Muscle layer of colon (tissue), 2 donors: ENCODE results near the gene CACNA2D2.

ENCODE experiments used
- H3K27ac ChIP-seq: one replicate; pipeline ENCODE4 v1.7.0; 2013; ENCODE audit warnings: low read depth, mild to moderate bottlenecking, low read length, moderate library complexity
- H3K27me3 ChIP-seq, 2 donors: one replicate each; pipeline ENCODE4 v1.7.0; 2013; ENCODE audit warnings: low read length in 2 of 2, mild to moderate bottlenecking in 2 of 2; ENCODE audit not compliant: insufficient read depth in 2 of 2, control insufficient read depth in 1 of 2
- H3K36me3 ChIP-seq: one replicate; pipeline ENCODE4 v1.7.0; 2013; ENCODE audit warnings: mild to moderate bottlenecking, low read length; ENCODE audit not compliant: insufficient read depth
- H3K4me1 ChIP-seq: one replicate; pipeline ENCODE4 v1.7.0; 2013; ENCODE audit warnings: mild to moderate bottlenecking, low read length; ENCODE audit not compliant: insufficient read depth
- H3K4me3 ChIP-seq, 2 donors: one replicate each; pipeline ENCODE4 v1.7.0; 2013; ENCODE audit warnings: low read length in 2 of 2, low read depth in 1 of 2, mild to moderate bottlenecking in 1 of 2, moderate library complexity in 1 of 2
- H3K9ac ChIP-seq: one replicate; pipeline ENCODE4 v1.7.0; 2013; ENCODE audit warnings: low read length
- H3K9me3 ChIP-seq: one replicate; pipeline ENCODE4 v1.7.0; 2013; ENCODE audit warnings: mild to moderate bottlenecking, low read length
- donor health status: abdominal sarcoma.
- donor health status: Adenocarcinoma of cecum.

Gene CACNA2D2

DNA sequence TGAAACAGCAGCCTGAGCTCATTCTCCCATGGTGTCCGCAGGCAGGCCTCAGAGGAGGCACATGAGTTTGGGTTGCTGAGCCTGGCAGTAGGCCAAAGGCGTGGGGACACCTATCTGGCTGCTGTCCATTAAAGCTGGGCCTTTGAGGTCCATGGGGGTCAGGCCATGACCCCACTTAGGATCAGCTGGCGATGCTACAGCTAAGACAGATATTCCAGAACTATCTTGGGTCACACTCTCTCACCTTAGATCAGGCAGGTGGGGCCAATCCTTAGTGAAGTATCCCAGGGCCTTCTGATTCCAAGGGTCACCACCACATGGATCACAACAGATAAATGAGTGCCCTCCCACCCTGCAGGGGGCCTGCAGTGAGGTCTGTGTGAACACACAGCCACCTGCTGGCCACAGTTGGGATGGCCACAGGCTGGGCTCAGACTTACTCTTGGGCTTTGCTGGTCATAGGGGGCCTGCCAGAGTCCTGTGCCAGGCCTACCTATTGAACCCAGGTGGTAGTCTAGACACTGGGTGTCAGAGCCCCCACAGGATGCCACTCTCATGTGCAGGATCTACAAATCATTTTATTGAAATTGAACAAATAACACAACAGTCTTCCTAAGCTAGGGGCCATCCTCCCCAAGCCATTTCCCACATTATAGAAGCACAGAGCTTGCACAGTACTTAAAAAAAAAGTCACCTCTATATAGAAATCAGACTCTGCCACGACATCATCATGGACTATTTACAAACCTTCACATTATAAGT lies 178.9 kb downstream of the CACNA2D2 start:
- H3K9ac ChIP-seq: no peak overlapping the region
- no peaks in the 10 kb centered on the region for H3K27me3 ChIP-seq
- peak overlapping the region; percentile 38 for H3K27ac ChIP-seq
- no peak overlapping the region for H3K4me3 ChIP-seq
- peaks cover 15% of the 10 kb centered on the region for H3K36me3 ChIP-seq
- no peaks in the 10 kb centered on the region for H3K9me3 ChIP-seq
- H3K4me1 ChIP-seq: peaks cover 45% of the 10 kb centered on the region

DNA sequence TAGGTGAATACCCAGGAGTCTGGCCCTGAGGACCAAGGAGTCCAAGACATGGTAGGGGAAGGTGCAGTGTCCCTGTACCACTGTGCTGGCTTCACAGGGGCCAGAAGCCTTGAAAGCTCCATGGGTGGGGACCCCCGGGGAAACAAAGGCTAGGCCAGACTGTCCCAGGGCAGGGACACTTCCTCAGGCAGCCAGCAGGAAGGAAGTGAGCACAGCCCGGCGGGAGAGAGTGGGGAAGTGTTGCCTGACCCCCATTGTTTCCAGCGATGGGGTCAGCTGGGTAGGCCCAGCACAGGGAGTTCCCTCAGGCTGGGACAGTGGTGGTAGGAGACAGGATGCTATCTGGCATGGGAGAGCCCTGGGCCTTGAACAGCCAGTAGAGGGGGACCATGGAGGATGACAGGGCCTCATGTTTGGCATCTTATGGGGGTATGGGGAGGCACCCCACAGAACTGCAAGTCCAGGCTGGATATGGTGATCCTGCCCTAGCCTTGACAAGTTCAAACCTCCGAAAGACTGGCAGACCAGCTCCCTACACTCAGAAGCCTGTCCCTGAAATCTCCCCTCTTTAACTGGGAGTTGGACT lies 179.7 kb downstream of the CACNA2D2 start:
- peaks cover 52% of the 10 kb centered on the region for H3K4me1 ChIP-seq
- H3K36me3 ChIP-seq: peaks cover 19% of the 10 kb centered on the region
- H3K27me3 ChIP-seq: no peaks in the 10 kb centered on the region
- H3K9ac ChIP-seq: no peak overlapping the region
- no peak overlapping the region for H3K4me3 ChIP-seq
- no peaks in the 10 kb centered on the region for H3K9me3 ChIP-seq
- peak overlapping the region; percentile 38 for H3K27ac ChIP-seq

DNA sequence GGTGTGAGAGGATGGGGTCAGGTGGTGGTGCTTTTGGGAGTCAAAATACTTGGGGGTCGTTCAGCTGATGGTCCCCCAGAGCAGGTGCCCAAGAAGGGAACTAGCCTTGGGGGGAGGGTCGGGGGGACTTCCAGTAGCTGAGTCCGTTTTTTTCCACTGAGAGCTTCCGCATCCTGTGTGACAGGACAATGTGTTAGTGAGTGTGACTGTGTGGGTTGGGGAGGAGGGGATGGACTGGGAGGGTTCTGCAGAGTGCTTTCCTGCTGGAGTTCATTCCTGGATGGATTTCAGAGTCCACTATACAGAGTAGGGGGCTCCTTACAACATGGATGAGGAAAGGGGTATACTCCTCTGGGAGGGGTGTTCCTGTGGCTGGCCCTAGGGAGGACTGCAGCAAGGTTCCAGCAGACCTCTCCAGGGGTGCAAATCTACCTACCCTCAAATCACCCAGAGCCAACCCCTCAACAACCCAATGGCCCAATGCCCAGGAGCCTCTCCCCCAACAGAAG lies 180.3 kb downstream of the CACNA2D2 start:
- no peak overlapping the region for H3K4me3 ChIP-seq
- no peaks in the 10 kb centered on the region for H3K27me3 ChIP-seq
- no peak overlapping the region for H3K9ac ChIP-seq
- H3K36me3 ChIP-seq: peaks cover 25% of the 10 kb centered on the region
- H3K9me3 ChIP-seq: no peaks in the 10 kb centered on the region
- H3K4me1 ChIP-seq: peaks cover 53% of the 10 kb centered on the region
- no peak overlapping the region for H3K27ac ChIP-seq

DNA sequence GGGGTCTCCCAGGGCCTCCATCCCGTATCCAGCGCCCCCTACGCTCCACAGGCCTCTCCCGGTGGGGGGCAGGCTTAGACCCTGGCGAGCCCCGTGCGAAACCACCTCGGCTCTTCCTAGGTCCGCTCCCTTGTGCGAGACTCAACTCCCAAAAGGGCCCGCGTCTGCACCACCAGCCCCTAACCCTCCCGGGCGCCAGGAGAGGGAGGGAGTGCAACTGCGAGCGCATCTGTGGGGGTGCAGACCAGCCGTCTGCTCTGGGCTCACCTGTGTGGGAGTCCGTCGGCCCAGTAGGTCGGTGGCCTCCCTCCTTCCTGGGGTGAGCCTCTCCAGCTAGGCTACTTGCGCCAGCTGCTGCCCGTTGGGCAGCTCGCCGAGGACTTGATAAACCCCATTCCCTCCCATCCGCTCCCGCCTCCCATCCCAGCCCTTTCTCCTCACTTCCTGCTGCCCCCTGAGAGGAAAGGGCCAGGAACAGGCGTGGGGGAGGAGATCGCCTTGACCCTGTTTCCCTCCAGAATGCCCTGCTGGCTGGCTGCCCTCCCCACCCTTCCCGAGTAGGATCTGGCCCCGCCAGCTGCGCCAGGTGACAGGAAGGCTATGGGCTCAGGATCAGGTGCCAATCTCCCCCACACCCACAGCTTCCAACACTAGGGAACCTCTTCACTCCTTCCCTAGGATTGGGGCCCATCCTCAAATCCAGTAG lies 180.9 kb downstream of the CACNA2D2 start, which contains the start of gene HYAL2:
HYAL2 (minus strand) TSS at position 360 of the 706 bp plus-strand sequence. CDS start 2,256 bp downstream, outside the sequence.
- peak within 1 kb of the TSS; percentile 74 to 91 for H3K4me3 ChIP-seq
- H3K36me3 ChIP-seq: peaks cover 29% of the 10 kb centered on the region
- no peaks in the 10 kb centered on the region for H3K9me3 ChIP-seq
- peaks cover 54% of the 10 kb centered on the region for H3K4me1 ChIP-seq
- H3K27ac ChIP-seq: peak within 1 kb of the TSS; percentile 83
- no peaks in the 10 kb centered on the region for H3K27me3 ChIP-seq
- peak within 1 kb of the TSS; percentile 57 for H3K9ac ChIP-seq

DNA sequence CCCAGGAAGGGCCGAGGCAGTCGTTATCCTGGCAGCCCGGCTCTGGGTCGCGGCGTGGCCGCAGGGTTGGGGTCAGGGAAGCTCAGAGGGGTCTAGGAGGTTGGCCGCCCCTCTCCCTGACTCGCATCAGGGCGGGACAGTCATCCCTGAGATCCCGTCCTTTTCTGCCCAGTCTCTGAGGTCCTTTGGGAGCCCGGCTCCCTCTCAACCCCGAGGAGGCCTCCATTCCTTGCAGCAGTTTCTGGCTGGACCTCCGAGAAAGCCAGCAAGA lies 181.4 kb downstream of the CACNA2D2 start:
- Histone ChIP-seq H3K9ac (peak overlapping the region; percentile 31), H3K9me3 (no peaks in the 10 kb centered on the region), H3K27ac (peak overlapping the region; percentile 83), H3K36me3 (peaks cover 29% of the 10 kb centered on the region), H3K27me3 (no peaks in the 10 kb centered on the region), H3K4me3 (peak overlapping the region; percentile 74 to 91), H3K4me1 (peaks cover 54% of the 10 kb centered on the region)

DNA sequence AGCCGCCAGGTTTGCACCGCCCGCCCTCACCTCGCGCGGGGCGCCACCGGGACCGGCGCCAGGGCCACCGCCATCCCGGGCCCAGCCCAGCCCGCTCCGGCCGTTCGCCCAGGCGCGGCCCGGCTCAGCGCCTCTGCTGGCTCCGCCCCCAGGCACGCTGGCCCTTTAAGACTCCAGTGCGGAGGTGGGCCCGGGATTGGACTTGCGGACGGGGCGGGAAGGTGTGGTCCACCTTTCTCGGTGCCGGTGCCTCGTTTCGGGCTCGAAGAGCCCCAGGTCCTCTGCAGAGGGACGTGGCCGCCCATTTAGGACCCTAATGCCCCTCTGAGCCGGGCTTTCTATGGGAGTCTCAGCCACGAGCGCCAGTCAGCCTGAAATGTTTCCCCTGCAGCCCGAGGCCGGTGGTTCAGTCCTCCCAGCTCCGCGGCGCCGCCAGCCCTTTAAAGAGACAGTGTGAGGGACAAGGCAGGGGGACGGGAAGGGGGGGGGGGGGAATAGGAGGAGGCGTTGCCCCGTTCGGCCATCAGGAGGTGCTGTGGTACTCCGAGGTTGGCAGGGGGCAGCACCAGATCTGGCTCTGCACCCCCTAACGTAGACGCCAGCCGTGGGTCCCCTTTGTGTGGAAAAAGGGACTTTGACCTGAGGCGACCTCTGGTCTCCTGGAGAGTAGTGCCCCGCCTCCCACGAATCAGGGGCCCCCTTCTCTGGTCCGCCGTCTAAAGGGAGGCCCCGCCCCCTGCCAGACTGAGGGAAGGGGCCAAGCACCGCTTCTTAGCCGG lies 181.9 kb downstream of the CACNA2D2 start:
- no peaks in the 10 kb centered on the region for H3K27me3 ChIP-seq
- H3K4me1 ChIP-seq: peaks cover 53% of the 10 kb centered on the region
- peak overlapping the region; percentile 71 for H3K9ac ChIP-seq
- H3K4me3 ChIP-seq: peak overlapping the region; percentile 74 to 91
- H3K27ac ChIP-seq: peak overlapping the region; percentile 83
- no peaks in the 10 kb centered on the region for H3K9me3 ChIP-seq
- H3K36me3 ChIP-seq: peaks cover 29% of the 10 kb centered on the region

DNA sequence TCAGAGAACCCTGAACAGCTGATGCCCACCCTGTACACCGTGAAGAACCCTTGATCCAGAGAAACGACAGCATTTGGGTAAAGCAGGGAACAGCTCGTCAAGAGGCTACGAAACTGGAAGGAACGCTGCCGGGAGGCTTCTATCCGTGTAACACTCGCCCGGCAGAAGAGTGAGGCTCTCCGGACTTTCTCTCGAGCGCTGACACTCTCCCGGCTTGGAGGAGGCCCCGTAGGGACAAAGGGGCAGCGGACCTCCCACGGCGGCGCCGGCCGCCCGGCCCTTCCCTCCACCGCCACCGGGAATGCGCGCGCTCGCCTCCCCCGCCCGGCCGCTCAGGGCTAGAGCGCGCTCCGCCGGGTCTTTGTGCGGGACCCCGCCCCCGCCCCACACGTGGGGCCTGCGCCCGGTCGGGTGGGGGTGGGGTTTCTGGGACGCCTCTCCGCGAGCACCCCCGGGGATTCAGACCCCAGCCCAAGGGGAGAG lies 182.5 kb downstream of the CACNA2D2 start:
- H3K4me1 ChIP-seq: peaks cover 53% of the 10 kb centered on the region
- no peaks in the 10 kb centered on the region for H3K27me3 ChIP-seq
- H3K36me3 ChIP-seq: peaks cover 29% of the 10 kb centered on the region
- H3K4me3 ChIP-seq: peak overlapping the region; percentile 74 to 91
- H3K9me3 ChIP-seq: no peaks in the 10 kb centered on the region
- H3K9ac ChIP-seq: peak overlapping the region; percentile 71
- H3K27ac ChIP-seq: peak overlapping the region; percentile 83

DNA sequence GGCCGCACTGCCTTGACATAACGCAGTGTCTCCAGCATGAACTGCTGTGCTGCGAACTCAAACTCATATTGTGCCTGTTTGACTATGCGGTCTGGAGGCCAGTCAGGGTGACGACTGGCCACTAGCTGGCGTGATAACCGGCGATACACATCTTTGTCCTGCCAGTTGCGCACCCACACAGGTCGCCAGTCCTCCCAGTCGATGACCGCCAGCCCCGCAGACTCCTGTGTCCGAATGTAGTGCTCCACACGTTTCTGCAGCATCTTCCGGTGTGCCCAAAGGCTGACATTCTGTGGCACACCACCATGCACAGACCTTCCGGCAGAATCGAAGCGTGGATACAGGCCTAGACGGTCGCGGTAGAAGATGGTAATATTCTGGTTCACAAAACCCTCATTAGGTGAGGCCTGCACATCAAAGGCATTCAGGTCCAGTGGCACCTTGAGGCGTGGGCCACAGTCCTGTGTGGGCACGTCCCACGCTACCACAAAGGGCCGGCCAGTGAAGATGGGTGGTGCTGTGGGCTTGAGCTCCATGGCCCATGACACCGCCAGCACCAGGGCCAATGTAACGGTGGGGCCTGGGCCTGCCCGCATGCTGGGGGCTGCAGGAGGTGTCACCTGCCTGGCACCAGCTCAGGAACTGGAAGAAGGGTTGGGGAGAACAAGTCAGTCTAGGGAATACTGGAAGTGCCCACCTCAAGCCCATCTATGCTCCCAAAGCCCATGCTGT lies 183.4 kb downstream of the CACNA2D2 start:
- Histone ChIP-seq H3K27ac (peak overlapping the region; percentile 83), H3K27me3 (no peaks in the 10 kb centered on the region), H3K4me3 (peak overlapping the region; percentile 74 to 91), H3K9me3 (no peaks in the 10 kb centered on the region), H3K36me3 (peaks cover 22% of the 10 kb centered on the region), H3K4me1 (peaks cover 53% of the 10 kb centered on the region), H3K9ac (peak overlapping the region; percentile 71)

DNA sequence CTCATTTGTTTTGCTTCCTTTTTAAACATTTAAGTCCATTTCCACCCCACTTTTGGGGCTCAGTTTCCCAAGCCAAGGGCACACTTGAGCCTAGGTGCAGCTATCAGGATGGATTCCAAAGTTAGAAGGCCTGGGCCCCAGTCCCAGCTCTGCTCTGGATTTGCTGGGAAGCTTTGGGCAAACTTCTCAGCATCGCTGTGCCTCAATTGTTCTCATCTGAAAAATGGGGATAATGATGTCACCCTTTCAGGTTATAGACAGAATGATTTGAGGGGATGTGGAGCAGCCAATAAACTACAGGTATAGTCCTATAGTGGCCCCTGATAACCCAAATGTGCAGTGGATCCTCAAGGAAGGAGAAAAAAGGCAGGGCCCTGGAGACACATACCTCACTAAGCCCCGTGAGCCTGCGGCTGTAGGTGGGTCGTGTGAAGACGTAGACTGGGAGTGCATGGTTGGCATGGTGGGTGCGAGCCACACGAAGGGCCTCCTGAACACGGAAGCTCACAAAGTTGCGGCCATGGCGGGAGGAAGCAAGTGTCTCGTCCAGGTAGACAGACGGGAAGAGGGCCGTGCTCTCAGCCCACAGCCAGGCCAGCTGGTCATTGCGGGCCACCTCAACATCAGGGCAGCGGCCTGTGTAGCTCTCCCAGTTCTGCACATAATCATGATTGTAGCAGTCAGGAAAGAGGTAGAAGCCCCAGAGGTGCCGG lies 184.1 kb downstream of the CACNA2D2 start:
- peak overlapping the region; percentile 35 for H3K9ac ChIP-seq
- no peaks in the 10 kb centered on the region for H3K9me3 ChIP-seq
- H3K4me1 ChIP-seq: peaks cover 48% of the 10 kb centered on the region
- H3K36me3 ChIP-seq: peaks cover 20% of the 10 kb centered on the region
- no peak overlapping the region for H3K27ac ChIP-seq
- H3K27me3 ChIP-seq: no peaks in the 10 kb centered on the region
- H3K4me3 ChIP-seq: peak overlapping the region in 1 of 2 donors; percentile 74

DNA sequence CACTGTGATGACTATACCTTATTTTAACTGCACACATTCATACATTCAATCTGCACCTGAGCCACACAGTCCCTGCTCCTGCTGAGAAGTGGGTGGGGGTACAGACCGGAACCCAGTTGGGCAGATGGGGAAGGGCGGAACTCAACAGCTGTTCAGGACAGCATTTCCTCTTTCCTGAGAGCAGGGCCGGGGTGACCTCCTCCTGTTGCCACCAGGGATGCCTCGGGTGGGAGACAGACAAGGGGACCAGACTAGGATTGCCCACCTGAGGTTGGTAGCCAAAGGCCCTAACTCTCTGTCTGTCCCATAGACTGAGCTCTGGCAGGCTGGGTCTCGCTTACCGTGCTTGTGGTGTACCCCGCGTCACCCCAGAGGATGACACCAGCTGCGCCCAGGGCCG lies 184.8 kb downstream of the CACNA2D2 start:
- Histone ChIP-seq H3K27ac (no peak overlapping the region), H3K36me3 (peaks cover 20% of the 10 kb centered on the region), H3K4me3 (peak overlapping the region in 1 of 2 donors; percentile 74), H3K9me3 (no peaks in the 10 kb centered on the region), H3K27me3 (no peaks in the 10 kb centered on the region), H3K4me1 (peaks cover 44% of the 10 kb centered on the region), H3K9ac (peak overlapping the region; percentile 35)
